Measurements from ENCODE around the gene MEGF11.

- TF ChIP-seq, protein P1, sequence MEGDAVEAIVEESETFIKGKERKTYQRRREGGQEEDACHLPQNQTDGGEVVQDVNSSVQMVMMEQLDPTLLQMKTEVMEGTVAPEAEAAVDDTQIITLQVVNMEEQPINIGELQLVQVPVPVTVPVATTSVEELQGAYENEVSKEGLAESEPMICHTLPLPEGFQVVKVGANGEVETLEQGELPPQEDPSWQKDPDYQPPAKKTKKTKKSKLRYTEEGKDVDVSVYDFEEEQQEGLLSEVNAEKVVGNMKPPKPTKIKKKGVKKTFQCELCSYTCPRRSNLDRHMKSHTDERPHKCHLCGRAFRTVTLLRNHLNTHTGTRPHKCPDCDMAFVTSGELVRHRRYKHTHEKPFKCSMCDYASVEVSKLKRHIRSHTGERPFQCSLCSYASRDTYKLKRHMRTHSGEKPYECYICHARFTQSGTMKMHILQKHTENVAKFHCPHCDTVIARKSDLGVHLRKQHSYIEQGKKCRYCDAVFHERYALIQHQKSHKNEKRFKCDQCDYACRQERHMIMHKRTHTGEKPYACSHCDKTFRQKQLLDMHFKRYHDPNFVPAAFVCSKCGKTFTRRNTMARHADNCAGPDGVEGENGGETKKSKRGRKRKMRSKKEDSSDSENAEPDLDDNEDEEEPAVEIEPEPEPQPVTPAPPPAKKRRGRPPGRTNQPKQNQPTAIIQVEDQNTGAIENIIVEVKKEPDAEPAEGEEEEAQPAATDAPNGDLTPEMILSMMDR (IDR thresholded peaks at IDR 0.05) = no peak
- no peak for TF ChIP-seq POLR2A (IDR thresholded peaks at IDR 0.05)
Observed at GRCh38 chr15:65968511-65968910, 285.0 kb downstream of the MEGF11 start.
